K562 (cell line): ENCODE measurements around the gene CCL3. TPM values are rescaled to one million over a fixed set of nuclear protein-coding genes. Genes with fewer than 3 reads are reported as not detected.

Source experiments
- ATAC-seq: fragments of 200-7000 bp; cut with Tn5 transposase; 3 replicates; pipeline ENCODE4 v1.9.1; 2020; ENCODE audit warnings: moderate library complexity
- BruUV-seq: library from RNA; stranded (reverse); fragments of 400-500 nt; replicated peaks from 2 replicates; lab custom pipeline; 2021; lab: Mats Ljungman, UMichigan
- CTCF ChIA-PET: fragments of 300-600 bp; formaldehyde crosslinking; extraction: SDS; loops from one replicate; lab custom pipeline; 2021; ENCODE audit warnings: low intra/inter-chr PET ratio; lab: Yijun Ruan, JAX
- POLR2A ChIA-PET: fragments of 300-600, 350-650 bp; sonication (Branson Sonifier 250); formaldehyde crosslinking; extraction: SDS; loops from one replicate; lab custom pipeline; 2021; ENCODE audit warnings: antibody characterized with exemption, inconsistent platforms; lab: Yijun Ruan, JAX
- DNase-seq, 4 experiments: peaks; one replicate each; pipeline versions ENCODE4 v3.0.0 to v3.0.0-alpha.2; 2011 to 2018; ENCODE audit warnings: low spot score in 3 of 4, mixed read lengths in 3 of 4; ENCODE audit errors: extremely low read depth in 1 of 4
- FAIRE-seq: peaks from 2 replicates; lab custom pipeline; 2011; peaks lifted over from hg19 to GRCh38; lab: Jason Lieb, UNC
- H2AFZ ChIP-seq: 2 replicates; pipeline ENCODE4 v1.6.0; 2011; ENCODE audit warnings: low read depth, low read length, control low read depth, inconsistent platforms
- H3K27ac ChIP-seq: fragments of 200-600 bp; 3 replicates; pipeline ENCODE4 v1.8.0; 2011; ENCODE audit warnings: low read depth, mild to moderate bottlenecking, control low read depth, inconsistent platforms, low read length, moderate library complexity, mixed read lengths; ENCODE audit errors: extremely low read depth
- H3K27me3 ChIP-seq, 2 experiments: fragments of 300-600 bp in 1 of 2; 2 replicates in 1 of 2; 3 replicates in 1 of 2; pipeline versions ENCODE4 v1.6.0 to v1.8.0; 2011; ENCODE audit warnings: inconsistent platforms in 2 of 2, low read length in 2 of 2, mild to moderate bottlenecking in 1 of 2, mixed read lengths in 1 of 2, moderate library complexity in 1 of 2; ENCODE audit not compliant: control insufficient read depth in 2 of 2, insufficient read depth in 2 of 2
- H3K36me3 ChIP-seq: fragments of 300-600 bp; 3 replicates; pipeline ENCODE4 v1.8.0; 2011; ENCODE audit warnings: mild to moderate bottlenecking, low read length, inconsistent platforms; ENCODE audit not compliant: control insufficient read depth, insufficient read depth
- H3K4me1 ChIP-seq, 2 experiments: fragments of 200-600 bp in 1 of 2; replicated peaks in 1 of 2; 2 replicates in 1 of 2; 3 replicates in 1 of 2; pipeline versions ENCODE4 v1.5.1 to v1.8.0; 2011; ENCODE audit warnings: inconsistent platforms in 2 of 2, low read length in 2 of 2, mild to moderate bottlenecking in 1 of 2, mixed read lengths in 1 of 2, moderate library complexity in 1 of 2; ENCODE audit not compliant: control insufficient read depth in 2 of 2, insufficient read depth in 2 of 2
- H3K4me2 ChIP-seq: 2 replicates; pipeline ENCODE4 v1.6.1; 2011; ENCODE audit warnings: low read length, control low read depth, inconsistent platforms, mixed read lengths; ENCODE audit not compliant: insufficient read depth
- H3K4me3 ChIP-seq: fragments of 200-600 bp; sonication (generic), shearing (Covaris generic); 2 replicates; pipeline ENCODE4 v1.5.1; 2016; ENCODE audit warnings: control low read depth, inconsistent platforms
- H3K79me2 ChIP-seq: fragments of 200-600 bp; 3 replicates; pipeline ENCODE4 v1.8.0; 2011; ENCODE audit warnings: low read length, inconsistent platforms; ENCODE audit not compliant: control insufficient read depth, insufficient read depth
- H3K9ac ChIP-seq, 2 experiments: 2 replicates each; pipeline versions ENCODE4 v1.6.0 to v1.6.1; 2011; ENCODE audit warnings: low read depth in 2 of 2, low read length in 2 of 2, control low read depth in 1 of 2, inconsistent platforms in 1 of 2, mild to moderate bottlenecking in 1 of 2, mixed read lengths in 1 of 2; ENCODE audit not compliant: insufficient read depth in 1 of 2
- H3K9me1 ChIP-seq: one replicate; pipeline ENCODE4 v1.6.0; 2011; ENCODE audit warnings: inconsistent platforms, mild to moderate bottlenecking, low read length, moderate library complexity; ENCODE audit not compliant: control insufficient read depth, insufficient read depth
- H3K9me3 ChIP-seq: replicated peaks from 2 replicates; pipeline ENCODE4 v1.5.1; 2011; ENCODE audit warnings: low read depth, low read length, inconsistent platforms; ENCODE audit not compliant: control insufficient read depth, insufficient read depth
- H4K20me1 ChIP-seq: replicated peaks from 2 replicates; pipeline ENCODE4 v1.6.1; 2011; ENCODE audit warnings: low read length, inconsistent platforms, mixed read lengths; ENCODE audit not compliant: control insufficient read depth, insufficient read depth
- CBX5 ChIP-seq: IDR thresholded peaks from 2 replicates; pipeline ENCODE4 v1.6.1; 2014; ENCODE audit warnings: low read depth, borderline replicate concordance
- DACH1 ChIP-seq: fragments of 450-650 bp; IDR thresholded peaks from 2 replicates; pipeline ENCODE4 v1.6.1; 2018; ENCODE audit not compliant: partially characterized antibody
- ELF1 ChIP-seq: fragments of 200-800 bp; sonication (Bioruptor generic); IDR thresholded peaks from 2 replicates; pipeline ENCODE4 v1.6.1; 2016; ENCODE audit warnings: missing genetic modification characterization, missing compliant biosample characterization
- LCOR ChIP-seq: sonication (generic); formaldehyde crosslinking; IDR thresholded peaks from 2 replicates; pipeline ENCODE4 v1.8.0; 2022; ENCODE audit warnings: mild to moderate bottlenecking, missing genetic modification reagents
- MEF2D ChIP-seq: conservative IDR thresholded peaks from 2 replicates; pipeline ENCODE4 v1.6.1; 2016; ENCODE audit warnings: low read depth, missing genetic modification characterization, missing compliant biosample characterization
- MXI1 ChIP-seq: IDR thresholded peaks from 2 replicates; pipeline ENCODE4 v1.6.1; 2011; ENCODE audit warnings: low read depth, mild to moderate bottlenecking, improper control_type of control experiment, low read length
- NEUROD1 ChIP-seq: fragments of 150-350 bp; IDR thresholded peaks from 2 replicates; pipeline ENCODE4 v1.6.1; 2014; ENCODE audit warnings: borderline replicate concordance, low read length, low read depth; ENCODE audit not compliant: partially characterized antibody
- PHB ChIP-seq: fragments of 250-450 bp; sonication (Bioruptor Pico); IDR thresholded peaks from 2 replicates; pipeline ENCODE4 v1.5.0; 2021
- TGIF2 ChIP-seq: sonication (generic); formaldehyde crosslinking; IDR thresholded peaks from 2 replicates; pipeline ENCODE4 v1.8.1; 2022; ENCODE audit warnings: mild to moderate bottlenecking, missing genetic modification reagents, moderate library complexity
- ZC3H8 ChIP-seq: fragments of 450-650 bp; IDR thresholded peaks from 2 replicates; pipeline ENCODE4 v1.6.1; 2017
- ZFP30 ChIP-seq: fragments of 250-450 bp; sonication (Bioruptor Pico); IDR thresholded peaks from 2 replicates; pipeline ENCODE4 v1.8.0; 2022; ENCODE audit warnings: moderate library complexity, mild to moderate bottlenecking, inconsistent platforms, borderline replicate concordance
- ZFPM2 ChIP-seq: fragments of 250-450 bp; sonication (Bioruptor Pico); IDR thresholded peaks from 2 replicates; pipeline ENCODE4 v1.5.1; 2022; ENCODE audit warnings: mild to moderate bottlenecking
- ZNF354B ChIP-seq: fragments of 250-450 bp; sonication (Bioruptor Pico); IDR thresholded peaks from 2 replicates; pipeline ENCODE4 v1.4.0; 2020
- ZNF766 ChIP-seq: fragments of 200-800 bp; sonication (Bioruptor generic); conservative IDR thresholded peaks from 2 replicates; pipeline ENCODE4 v1.6.1; 2016; ENCODE audit warnings: missing genetic modification characterization, missing compliant biosample characterization
- WGBS: fragments of 100-300 bp; shearing (Covaris generic); methylation state at CpG from one replicate; pipeline ENCODE4 v1.1.6; 2016; ENCODE audit warnings: low coverage, mixed read lengths; ENCODE audit not compliant: insufficient coverage; ENCODE audit errors: missing lambda C conversion rate; 5-methylcytosine and 5-hydroxymethylcytosine counted together
- in situ Hi-C: fragments of 300-500 bp; cut with MboI; formaldehyde crosslinking; loops from 4 replicates; pipeline ENCODE4 v1.15.0; 2018; ENCODE audit warnings: inconsistent platforms, mixed read lengths
- intact Hi-C: fragments of 100-400 bp; cut with micrococcal nuclease; formaldehyde crosslinking; loops from 2 replicates; pipeline ENCODE4 v1.14.2; 2022
- polyA plus RNA-seq, 8 experiments: library from polyadenylated mRNA; depleted of rRNA in 4 of 8; stranded (reverse) in 5 of 8; unstranded in 3 of 8; fragments of >200 nt; fragmentation: Nextera tagmentation in 2 of 8; fragmentation: Illumina TruSeq in 1 of 8; extraction: Ambion mirVana in 2 of 8; extraction: Trizol in 1 of 8; gene quantifications; 2 replicates each; pipeline versions ENCODE4 v1.2.1 to v1.2.3, GENCODE V29; 2011 to 2014; ENCODE audit warnings: inconsistent platforms in 1 of 8, missing spikeins in 1 of 8
- total RNA-seq, 7 experiments: library from RNA; depleted of rRNA in 6 of 7; stranded (reverse); fragments of >200 nt in 6 of 7; fragmentation: Illumina TruSeq in 2 of 7; extraction: Trizol in 2 of 7; gene quantifications; 2 replicates each; pipeline versions ENCODE4 v1.2.1 to v1.2.3, GENCODE V29; 2011 to 2021; ENCODE audit warnings: low replicate concordance in 1 of 7
- TF ChIP-seq, protein P1 (sequence below): sonication (generic); formaldehyde crosslinking; IDR thresholded peaks from 2 replicates; pipeline ENCODE4 v1.4.0; 2020; ENCODE audit warnings: mild to moderate bottlenecking, missing genetic modification reagents
- TF ChIP-seq, protein P2 (sequence below): fragments of 450-650 bp; IDR thresholded peaks from 2 replicates; pipeline ENCODE4 v1.6.1; 2016
- TF ChIP-seq, protein P3 (sequence below): fragments of 450-650 bp; formaldehyde crosslinking; IDR thresholded peaks from 2 replicates; pipeline ENCODE4 v1.4.0; 2022; ENCODE audit warnings: missing genetic modification characterization
- TF ChIP-seq, protein P4 (sequence below): IDR thresholded peaks from 2 replicates; pipeline ENCODE4 v1.6.1; 2014; ENCODE audit warnings: antibody characterized with exemption

Gene CCL3
- total and polyA plus RNA-seq, 9 of the 15 experiments (the other 6 are each of a cell fraction or from before 2014, with no cell fraction given) = 0.58 TPM; not detected in 8

DNA sequence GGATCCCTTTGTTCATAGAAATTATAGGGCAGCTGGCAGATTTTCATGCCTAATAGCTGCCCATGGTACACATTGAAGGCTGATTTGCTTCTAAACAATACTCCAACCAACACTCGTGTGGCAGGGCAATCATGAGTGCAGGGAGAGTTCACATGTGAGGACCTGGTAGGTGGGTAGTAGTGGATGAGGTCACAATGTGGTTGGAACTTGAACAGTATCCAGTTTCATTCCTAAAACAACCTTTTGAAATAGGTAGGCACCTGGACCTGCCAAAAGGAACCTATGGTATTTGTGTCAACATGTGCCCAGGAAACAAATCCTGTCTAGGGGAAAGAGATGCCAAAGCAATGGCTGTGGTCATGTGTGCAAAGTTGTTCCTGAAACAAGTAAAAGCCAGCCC is 46.5 kb upstream of the CCL3 start:
- no peak for ATAC-seq
- no peaks in the 10 kb centered on the region for H3K9me1 ChIP-seq
- H3K79me2 ChIP-seq = no peaks in the 10 kb centered on the region
- BruUV-seq = no TSS peak
- WGBS = 0% methylated on average over 1 of the region's 1 CpG
- FAIRE-seq = no peak
- no peak overlapping the region for H3K27ac ChIP-seq
- no peak for TF ChIP-seq ZC3H8
- no peak for TF ChIP-seq ELF1
- TF ChIP-seq, protein P1, sequence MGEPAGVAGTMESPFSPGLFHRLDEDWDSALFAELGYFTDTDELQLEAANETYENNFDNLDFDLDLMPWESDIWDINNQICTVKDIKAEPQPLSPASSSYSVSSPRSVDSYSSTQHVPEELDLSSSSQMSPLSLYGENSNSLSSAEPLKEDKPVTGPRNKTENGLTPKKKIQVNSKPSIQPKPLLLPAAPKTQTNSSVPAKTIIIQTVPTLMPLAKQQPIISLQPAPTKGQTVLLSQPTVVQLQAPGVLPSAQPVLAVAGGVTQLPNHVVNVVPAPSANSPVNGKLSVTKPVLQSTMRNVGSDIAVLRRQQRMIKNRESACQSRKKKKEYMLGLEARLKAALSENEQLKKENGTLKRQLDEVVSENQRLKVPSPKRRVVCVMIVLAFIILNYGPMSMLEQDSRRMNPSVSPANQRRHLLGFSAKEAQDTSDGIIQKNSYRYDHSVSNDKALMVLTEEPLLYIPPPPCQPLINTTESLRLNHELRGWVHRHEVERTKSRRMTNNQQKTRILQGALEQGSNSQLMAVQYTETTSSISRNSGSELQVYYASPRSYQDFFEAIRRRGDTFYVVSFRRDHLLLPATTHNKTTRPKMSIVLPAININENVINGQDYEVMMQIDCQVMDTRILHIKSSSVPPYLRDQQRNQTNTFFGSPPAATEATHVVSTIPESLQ (CRISPR knock-in tag) = no peak
- TF ChIP-seq ZFPM2 = no peak
- TF ChIP-seq, protein P2, sequence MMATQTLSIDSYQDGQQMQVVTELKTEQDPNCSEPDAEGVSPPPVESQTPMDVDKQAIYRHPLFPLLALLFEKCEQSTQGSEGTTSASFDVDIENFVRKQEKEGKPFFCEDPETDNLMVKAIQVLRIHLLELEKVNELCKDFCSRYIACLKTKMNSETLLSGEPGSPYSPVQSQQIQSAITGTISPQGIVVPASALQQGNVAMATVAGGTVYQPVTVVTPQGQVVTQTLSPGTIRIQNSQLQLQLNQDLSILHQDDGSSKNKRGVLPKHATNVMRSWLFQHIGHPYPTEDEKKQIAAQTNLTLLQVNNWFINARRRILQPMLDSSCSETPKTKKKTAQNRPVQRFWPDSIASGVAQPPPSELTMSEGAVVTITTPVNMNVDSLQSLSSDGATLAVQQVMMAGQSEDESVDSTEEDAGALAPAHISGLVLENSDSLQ = no peak
- TF ChIP-seq MXI1 = no peak
- no peak for TF ChIP-seq NEUROD1
- TF ChIP-seq, protein P3, sequence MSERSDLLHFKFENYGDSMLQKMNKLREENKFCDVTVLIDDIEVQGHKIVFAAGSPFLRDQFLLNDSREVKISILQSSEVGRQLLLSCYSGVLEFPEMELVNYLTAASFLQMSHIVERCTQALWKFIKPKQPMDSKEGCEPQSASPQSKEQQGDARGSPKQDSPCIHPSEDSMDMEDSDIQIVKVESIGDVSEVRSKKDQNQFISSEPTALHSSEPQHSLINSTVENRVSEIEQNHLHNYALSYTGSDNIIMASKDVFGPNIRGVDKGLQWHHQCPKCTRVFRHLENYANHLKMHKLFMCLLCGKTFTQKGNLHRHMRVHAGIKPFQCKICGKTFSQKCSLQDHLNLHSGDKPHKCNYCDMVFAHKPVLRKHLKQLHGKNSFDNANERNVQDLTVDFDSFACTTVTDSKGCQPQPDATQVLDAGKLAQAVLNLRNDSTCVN (CRISPR knock-in tag) = no peak
- TF ChIP-seq DACH1 = no peak
- no peak for TF ChIP-seq MEF2D
- no peak for TF ChIP-seq ZNF354B
- TF ChIP-seq PHB (CRISPR knock-in tag) = no peak
- no peak for TF ChIP-seq CBX5
- TF ChIP-seq LCOR = no peak
- no peak for TF ChIP-seq TGIF2 (CRISPR knock-in tag)
- TF ChIP-seq, protein P4, sequence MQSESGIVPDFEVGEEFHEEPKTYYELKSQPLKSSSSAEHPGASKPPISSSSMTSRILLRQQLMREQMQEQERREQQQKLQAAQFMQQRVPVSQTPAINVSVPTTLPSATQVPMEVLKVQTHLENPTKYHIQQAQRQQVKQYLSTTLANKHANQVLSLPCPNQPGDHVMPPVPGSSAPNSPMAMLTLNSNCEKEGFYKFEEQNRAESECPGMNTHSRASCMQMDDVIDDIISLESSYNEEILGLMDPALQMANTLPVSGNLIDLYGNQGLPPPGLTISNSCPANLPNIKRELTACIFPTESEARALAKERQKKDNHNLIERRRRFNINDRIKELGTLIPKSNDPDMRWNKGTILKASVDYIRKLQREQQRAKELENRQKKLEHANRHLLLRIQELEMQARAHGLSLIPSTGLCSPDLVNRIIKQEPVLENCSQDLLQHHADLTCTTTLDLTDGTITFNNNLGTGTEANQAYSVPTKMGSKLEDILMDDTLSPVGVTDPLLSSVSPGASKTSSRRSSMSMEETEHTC = no peak
- no peak for TF ChIP-seq ZNF766
- no peak for TF ChIP-seq ZFP30 (CRISPR knock-in tag)
- H3K27me3 ChIP-seq = peaks cover 0 to 4% of the 10 kb centered on the region in 2 experiments; a peak in 2 of 5 replicates
- no peaks in the 10 kb centered on the region for H4K20me1 ChIP-seq
- H3K4me3 ChIP-seq = no peak overlapping the region
- no peaks in the 10 kb centered on the region for H3K9me3 ChIP-seq
- ChIA-PET CTCF (no interaction called here), POLR2A (interaction anchor here (0.5 kb wide), 1 partner anchor 1595 kb away, joined by 4 read pairs; no protein-coding TSS in a partner anchor)
- no peaks in the 10 kb centered on the region for H3K36me3 ChIP-seq
- no peak for DNase-seq
- H2AFZ ChIP-seq = no peak overlapping the region
- in situ Hi-C loops = loop anchor here (5.0 kb wide), 1 partner anchor 164 kb away; no protein-coding TSS in a partner anchor
- H3K4me2 ChIP-seq = no peak overlapping the region
- intact Hi-C loops = no loop called here
- H3K4me1 ChIP-seq = no peaks in the 10 kb centered on the region
- H3K9ac ChIP-seq = no peak overlapping the region
